HFF-Myc (cell line): ENCODE data around the gene C16orf96.

ENCODE experiments used
- DNase-seq: peaks from one replicate; pipeline ENCODE4 v3.0.0-alpha.2; 2011; ENCODE audit warnings: low read depth; ENCODE audit errors: extremely low read depth
- H3K4me3 ChIP-seq: replicated peaks from 2 replicates; pipeline ENCODE4 v1.5.1; 2011; ENCODE audit warnings: low read depth, mild to moderate bottlenecking, control low read depth, low read length
- CTCF ChIP-seq: IDR thresholded peaks from 2 replicates; pipeline ENCODE4 v1.5.1; 2012; ENCODE audit warnings: mild to moderate bottlenecking, low read depth, low read length, control low read depth; ENCODE audit errors: missing control alignments

Gene C16orf96

GRCh38 chr16:4614571-4615383, 58.6 kb downstream of the C16orf96 start, which contains the start of gene UBALD1:
UBALD1 (minus strand) TSS chr16:4614888; CDS start chr16:4614797, 91 bp downstream.
- peak within 1 kb of the TSS; percentile 71 for H3K4me3 ChIP-seq
- peak; percentile 44 for DNase-seq
- TF ChIP-seq CTCF = no peak

GRCh38 chr16:4615384-4616046, 59.4 kb downstream of the C16orf96 start:
- no peak for DNase-seq
- peak overlapping the region; percentile 71 for H3K4me3 ChIP-seq
- no peak for TF ChIP-seq CTCF

- H3K4me3 ChIP-seq = peak overlapping the region; percentile 57
- TF ChIP-seq CTCF = peak; percentile 10
- peak; percentile 100 for DNase-seq
Observed at GRCh38 chr16:4616047-4616811, 60.1 kb downstream of the C16orf96 start.

GRCh38 chr16:4617880-4618279, 61.7 kb downstream of the C16orf96 start:
- H3K4me3 ChIP-seq = no peak overlapping the region
- DNase-seq = no peak
- TF ChIP-seq CTCF = no peak

- no peak for DNase-seq
- no peak for TF ChIP-seq CTCF
Observed at GRCh38 chr16:4618645-4619418, 62.7 kb downstream of the C16orf96 start.

GRCh38 chr16:4623593-4623992, 67.5 kb downstream of the C16orf96 start:
- TF ChIP-seq CTCF = no peak
- DNase-seq = no peak
- H3K4me3 ChIP-seq = no peak overlapping the region

More at GRCh38 chr16:4618645-4619418, 62.7 kb downstream of the C16orf96 start:
- H3K4me3 ChIP-seq = no peak overlapping the region
